ENCODE measurements around the gene FAM120B.

FAM120B gene

GRCh38 chr6:170420791-170421776 is 114.5 kb downstream of the FAM120B start:
- no peak for DNase-seq

- no peak for DNase-seq
Measured at GRCh38 chr6:170421921-170422320, 115.4 kb downstream of the FAM120B start.

- no peak for DNase-seq
Measured at GRCh38 chr6:170423030-170423429, 116.5 kb downstream of the FAM120B start.

- DNase-seq = no peak
Measured at GRCh38 chr6:170423814-170424603, 117.5 kb downstream of the FAM120B start.

- no peak for DNase-seq
Measured at GRCh38 chr6:170424604-170425126, 118.1 kb downstream of the FAM120B start.

- no peak for DNase-seq
Measured at GRCh38 chr6:170429450-170429849, 122.9 kb downstream of the FAM120B start.

- no peak for DNase-seq
Measured at GRCh38 chr6:170433163-170434116, 126.9 kb downstream of the FAM120B start.

- no peak for DNase-seq
Measured at GRCh38 chr6:170434117-170434820, 127.7 kb downstream of the FAM120B start.

- DNase-seq = no peak
Measured at GRCh38 chr6:170434821-170435155, 128.2 kb downstream of the FAM120B start.

- DNase-seq = no peak
Measured at GRCh38 chr6:170435766-170436165, 129.2 kb downstream of the FAM120B start.

GRCh38 chr6:170436209-170436809 is 129.8 kb downstream of the FAM120B start:
- DNase-seq = no peak

- no peak for DNase-seq
Measured at GRCh38 chr6:170437719-170438401, 131.3 kb downstream of the FAM120B start.

- DNase-seq = peak; percentile 46 to 79
Measured at GRCh38 chr6:170438402-170438753, 131.8 kb downstream of the FAM120B start.

GRCh38 chr6:170438861-170439260 is 132.3 kb downstream of the FAM120B start:
- DNase-seq = no peak

- DNase-seq = no peak
Measured at GRCh38 chr6:170439366-170440361, 133.1 kb downstream of the FAM120B start.

GRCh38 chr6:170440437-170440836 is 133.9 kb downstream of the FAM120B start:
- DNase-seq = no peak

- no peak for DNase-seq
Measured at GRCh38 chr6:170441316-170441715, 134.8 kb downstream of the FAM120B start.

GRCh38 chr6:170442596-170442995 is 136.0 kb downstream of the FAM120B start:
- DNase-seq = no peak

GRCh38 chr6:170443151-170443662 is 136.6 kb downstream of the FAM120B start:
- DNase-seq = no peak
